HG02870 (cell line): ENCODE data around the gene TESK2.
"Not testable (repeated sequence)": the region's sequence is repeated elsewhere in the genome, so short reads cannot be mapped to it uniquely, and the experiment has no call there.

ENCODE experiments used
- ATAC-seq: cut with Tn5 transposase; IDR thresholded peaks from one replicate; pipeline ENCODE4 v1.9.1; 2021; ENCODE audit warnings: mild to moderate bottlenecking, moderate library complexity; ENCODE audit not compliant: unreplicated experiment

TESK2 gene

DNA sequence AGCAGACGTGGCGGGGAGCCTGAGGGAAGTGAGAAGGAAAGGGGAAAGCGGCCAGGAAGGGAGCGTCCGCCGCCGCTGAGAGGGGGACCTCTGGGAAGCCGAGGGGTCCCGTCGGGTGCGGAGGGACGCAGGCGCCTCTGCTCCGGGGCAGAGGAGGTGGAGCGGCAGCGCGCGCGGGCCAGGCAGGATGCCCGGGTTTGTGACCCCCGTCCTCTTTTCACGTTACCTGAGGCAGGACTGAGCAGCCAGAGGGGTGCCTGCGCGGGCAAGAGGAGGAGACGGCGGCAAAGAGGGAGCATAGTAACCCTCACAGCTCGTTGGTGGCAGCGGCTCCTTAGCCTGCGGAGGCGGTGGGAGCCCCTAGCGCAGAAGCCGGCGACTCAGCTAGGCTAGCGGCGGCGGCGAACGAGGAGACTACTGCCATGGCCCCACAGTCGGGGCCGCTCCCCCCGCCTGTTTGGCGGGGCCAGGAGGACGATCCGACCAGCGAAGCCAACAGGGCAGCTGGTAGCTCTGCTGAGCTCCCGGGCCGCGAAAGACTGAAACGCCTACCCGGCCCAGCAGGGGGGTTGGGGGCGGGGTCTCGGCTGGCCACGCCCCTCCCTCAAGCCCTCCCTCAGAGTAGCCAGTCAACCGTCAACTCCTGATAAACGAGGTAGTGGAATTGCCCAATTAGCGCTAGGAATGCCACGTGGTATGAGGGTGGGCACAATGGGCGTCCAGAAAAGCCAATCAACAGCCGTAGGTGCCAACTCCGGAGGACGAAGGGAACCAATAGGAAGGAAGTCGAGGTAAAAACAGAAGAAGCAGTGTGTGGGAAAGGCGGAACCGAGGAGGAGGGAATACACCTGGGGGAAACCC is at the start of gene TESK2:
TSS of gene TESK2 (minus strand) at position 538 of the 861 bp plus-strand sequence. CDS start 33,378 bp downstream, outside the sequence.
- peak; percentile 93 for ATAC-seq

DNA sequence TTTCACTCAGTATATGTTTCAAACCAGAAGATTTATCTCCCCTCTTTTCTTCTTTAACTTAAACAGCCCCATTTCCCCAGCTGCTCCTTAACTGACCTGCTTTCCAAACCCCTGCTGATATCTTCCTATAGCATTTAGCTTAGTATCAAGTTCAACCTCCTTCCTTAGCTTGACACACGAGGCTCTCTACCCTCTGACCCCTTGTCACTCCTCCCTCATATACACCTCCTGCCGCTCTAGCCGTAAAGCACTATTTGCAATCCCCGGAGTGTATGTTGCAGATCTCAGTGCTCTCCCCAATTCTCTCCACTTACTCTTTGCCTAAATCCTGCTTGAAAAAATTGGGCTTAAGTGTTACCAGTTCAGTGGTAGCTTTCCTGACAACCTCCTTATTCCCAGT is 45.9 kb upstream of the TESK2 start:
- no peak for ATAC-seq

DNA sequence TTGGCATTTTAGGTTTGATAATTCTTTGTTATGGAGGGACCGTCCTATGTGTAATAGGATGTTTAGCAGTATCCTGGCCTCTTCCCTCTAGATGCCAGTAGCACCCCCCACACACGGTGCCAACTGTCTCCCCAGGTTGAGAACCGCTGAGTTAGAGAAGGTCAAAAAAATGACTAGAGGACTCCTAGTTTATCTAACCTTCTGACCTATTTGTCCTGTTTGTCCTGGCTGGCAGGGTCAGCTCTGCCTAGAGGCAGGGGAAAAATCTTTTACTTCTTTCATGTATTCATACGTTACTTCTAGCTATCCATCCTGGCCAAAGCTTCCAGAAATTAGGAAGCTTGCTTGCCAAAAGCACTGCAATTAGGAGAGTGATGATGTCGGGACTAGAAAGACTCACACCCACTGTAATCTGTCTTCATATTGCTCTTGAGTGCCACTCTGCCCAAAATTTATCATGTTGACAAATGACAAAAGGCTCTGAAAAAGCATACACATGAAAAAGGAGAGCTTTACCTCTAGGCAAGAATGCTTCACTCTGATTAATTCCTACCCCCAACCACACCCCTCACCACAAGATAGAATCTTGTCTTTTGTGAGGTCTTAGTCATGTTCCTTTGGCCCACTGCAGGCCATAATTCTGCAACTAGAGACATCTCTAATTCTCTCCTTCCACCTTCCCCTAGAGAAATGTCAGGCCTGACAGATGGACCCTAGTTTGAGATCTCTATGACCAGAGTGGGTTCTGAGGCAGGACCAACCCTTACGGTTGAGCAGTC is 45.2 kb upstream of the TESK2 start:
- ATAC-seq, result no peak

GRCh38 chr1:45531873-45532272 is 40.9 kb upstream of the TESK2 start:
- ATAC-seq, result no peak

GRCh38 chr1:45530632-45531135 is 39.7 kb upstream of the TESK2 start:
- no peak for ATAC-seq

DNA sequence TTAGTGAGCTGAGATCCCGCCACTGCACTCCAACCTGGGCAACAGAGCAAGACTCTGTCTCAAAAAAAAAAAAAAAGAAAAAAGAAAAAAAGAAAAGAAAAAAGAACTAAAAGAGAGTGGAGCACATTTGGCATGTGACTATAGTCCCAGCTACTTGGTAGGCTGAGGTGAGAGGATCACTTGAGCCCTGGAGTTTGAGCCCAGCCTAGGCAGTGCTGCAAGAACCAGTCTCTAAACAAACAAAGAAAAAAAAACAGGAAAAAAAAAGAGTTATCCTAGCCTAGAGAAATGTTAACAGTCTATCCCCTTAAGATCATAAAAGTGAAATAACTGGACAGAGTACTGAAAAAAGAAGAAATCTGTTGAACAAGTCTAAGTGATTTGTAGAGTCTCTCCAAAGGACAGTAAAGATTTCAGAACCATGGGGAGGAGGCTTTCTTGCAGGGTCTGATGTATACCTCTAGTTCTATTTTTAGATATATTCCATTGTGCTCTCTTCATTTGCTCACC is 35.2 kb upstream of the TESK2 start:
- ATAC-seq, result no peak

DNA sequence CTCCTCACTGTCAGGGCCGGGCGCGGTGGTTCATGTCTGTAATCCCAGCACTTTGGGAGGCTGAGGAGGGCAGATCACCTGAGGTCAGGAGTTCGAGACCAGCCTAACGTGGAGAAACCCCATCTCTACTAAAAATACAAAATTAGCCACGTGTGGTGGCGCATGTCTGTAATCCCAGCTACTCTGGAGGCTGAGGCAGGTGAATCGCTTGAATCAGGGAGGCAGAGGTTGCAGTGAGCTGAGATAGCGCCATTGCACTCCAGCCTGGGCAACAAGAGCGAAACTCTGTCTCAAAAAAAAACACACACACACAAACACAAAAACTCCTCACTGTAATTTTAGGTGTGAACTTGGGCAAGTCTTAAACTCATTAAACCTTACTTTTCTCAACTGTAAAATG is 33.0 kb upstream of the TESK2 start:
- ATAC-seq, result not testable (repeated sequence)

DNA sequence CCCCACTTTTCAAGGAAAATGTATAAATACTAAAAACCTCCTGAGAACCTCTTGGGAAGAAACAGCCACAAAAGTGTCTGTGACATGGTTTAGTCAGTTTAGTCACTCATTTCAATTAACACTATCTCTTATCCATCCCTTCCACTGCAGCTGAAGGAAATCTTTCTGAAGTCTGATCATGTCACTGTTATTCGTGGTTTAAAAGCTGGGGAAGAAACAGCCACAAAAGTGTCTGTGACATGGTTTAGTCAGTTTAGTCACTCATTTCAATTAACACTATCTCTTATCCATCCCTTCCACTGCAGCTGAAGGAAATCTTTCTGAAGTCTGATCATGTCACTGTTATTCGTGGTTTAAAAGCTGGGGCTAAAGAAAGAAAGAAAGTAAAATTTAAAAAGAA is 32.6 kb upstream of the TESK2 start:
- not testable (repeated sequence) for ATAC-seq

GRCh38 chr1:45522324-45523104 is 31.6 kb upstream of the TESK2 start:
- no peak for ATAC-seq

- peak; percentile 84 for ATAC-seq
These were observed 30.7 kb upstream of the TESK2 start, which contains the start of gene PRDX1 for GRCh38 chr1:45521413-45522323. TSS of gene PRDX1 (minus strand) at chr1:45521884. CDS start at chr1:45519043, 2,841 bp downstream.

GRCh38 chr1:45519774-45520173 is 28.8 kb upstream of the TESK2 start:
- ATAC-seq, result not testable (repeated sequence)

GRCh38 chr1:45518910-45519309 is 27.9 kb upstream of the TESK2 start:
- ATAC-seq, result no peak

DNA sequence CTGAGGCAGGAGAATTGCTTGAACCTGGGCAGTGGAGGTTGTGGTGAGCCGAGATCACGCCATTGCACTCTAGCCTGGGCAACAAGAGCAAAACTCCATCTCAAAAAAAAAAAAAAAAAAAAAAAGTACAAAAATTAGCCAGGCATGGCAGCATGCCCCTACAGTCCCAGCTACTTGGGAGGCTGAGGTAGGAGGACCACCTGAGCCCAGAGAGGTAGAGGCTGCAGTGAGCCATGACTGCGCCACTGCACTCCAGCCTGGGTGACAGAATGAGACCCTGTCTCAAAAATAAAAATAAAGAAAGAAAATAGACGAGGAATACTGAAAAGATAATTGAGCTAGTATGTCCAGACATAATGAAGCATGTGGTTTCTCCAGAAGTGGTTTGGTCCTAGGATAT is 27.4 kb upstream of the TESK2 start:
- not testable (repeated sequence) for ATAC-seq

- no peak for ATAC-seq
These were observed 25.5 kb upstream of the TESK2 start for GRCh38 chr1:45516465-45516864.

DNA sequence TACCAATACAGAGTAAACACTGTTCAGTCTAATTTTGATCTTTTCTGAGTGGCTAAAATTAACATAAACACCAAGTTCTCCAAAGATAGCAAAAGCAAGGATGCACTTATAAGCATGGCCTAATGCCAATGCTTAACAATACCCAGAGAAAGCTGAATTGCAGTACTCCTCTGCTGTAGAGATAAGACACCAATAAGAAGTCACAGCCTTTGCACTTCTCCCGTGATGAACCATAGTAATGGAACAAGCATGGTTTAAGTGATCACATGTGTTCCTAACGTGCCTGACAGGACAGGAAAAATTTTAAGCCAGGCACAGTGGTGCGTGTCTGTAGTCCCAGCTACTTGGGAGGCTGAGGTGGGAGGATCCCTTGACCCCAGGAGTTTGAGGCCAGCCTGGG is 25.1 kb upstream of the TESK2 start:
- ATAC-seq, result no peak

GRCh38 chr1:45513532-45514260 is 22.7 kb upstream of the TESK2 start:
- ATAC-seq, result not testable (repeated sequence)

- ATAC-seq, result no peak
These were observed 21.7 kb upstream of the TESK2 start for GRCh38 chr1:45512641-45513054.

- no peak for ATAC-seq
These were observed 20.1 kb upstream of the TESK2 start for GRCh38 chr1:45510972-45511527.
